ENCODE results near the gene CST11.
"Not testable (repeated sequence)": the region's sequence is repeated elsewhere in the genome, so short reads cannot be mapped to it uniquely, and the experiment has no call there.

CST11 gene, protein sequence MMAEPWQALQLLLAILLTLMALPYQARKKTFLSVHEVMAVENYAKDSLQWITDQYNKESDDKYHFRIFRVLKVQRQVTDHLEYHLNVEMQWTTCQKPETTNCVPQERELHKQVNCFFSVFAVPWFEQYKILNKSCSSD

GRCh38 chr20:23452776-23453175 is at the start of gene CST11:
CST11 (minus strand) TSS chr20:23452876; CDS start chr20:23452811, 65 bp downstream.
- DNase-seq: no peak

DNA sequence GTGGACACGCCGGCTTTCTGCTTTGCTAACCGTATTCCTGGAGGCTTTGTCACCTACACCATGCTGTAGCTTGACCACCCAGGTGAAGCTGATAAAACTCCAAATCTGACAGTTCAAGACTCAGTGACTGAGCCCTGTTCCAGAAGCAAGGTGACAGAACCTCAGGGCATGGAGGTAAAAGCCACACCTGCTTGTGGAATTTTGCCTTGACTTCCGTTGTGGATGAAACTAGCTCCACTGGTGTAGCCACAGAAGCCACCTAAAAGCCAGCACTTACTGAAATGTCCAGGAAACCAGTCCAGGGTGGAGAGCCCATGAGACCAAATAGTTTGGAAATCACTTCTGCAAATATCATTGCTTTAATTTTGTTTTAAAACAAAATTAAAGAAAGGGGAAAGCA is 49.2 kb upstream of the CST11 start:
- no peak for DNase-seq

- DNase-seq: no peak
Measured at GRCh38 chr20:23497536-23497935, 44.9 kb upstream of the CST11 start.

- no peak for DNase-seq
Measured at GRCh38 chr20:23493172-23493772, 40.6 kb upstream of the CST11 start.

DNA sequence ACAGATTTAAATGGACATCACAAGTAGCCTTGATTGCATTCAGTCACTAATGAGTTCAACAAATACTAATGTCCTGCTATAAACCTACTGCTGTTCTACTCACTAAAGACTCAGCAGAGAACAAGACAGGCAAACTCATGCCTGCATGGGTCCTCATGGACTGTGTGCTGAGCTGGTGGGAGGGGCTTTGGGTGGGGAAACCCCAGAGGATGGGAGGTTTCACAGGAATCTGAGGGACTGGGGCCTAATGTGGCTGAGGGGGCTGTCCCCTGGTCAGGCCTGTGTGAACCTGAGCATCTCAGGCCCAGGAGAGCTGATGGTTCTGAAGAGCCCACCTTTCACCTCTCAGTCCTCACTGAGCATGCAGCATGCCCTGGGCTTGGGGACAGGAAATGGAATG is 39.6 kb upstream of the CST11 start:
- no peak for DNase-seq

- DNase-seq: no peak
Measured at GRCh38 chr20:23490817-23491216, 38.1 kb upstream of the CST11 start, which contains the start of gene CST8. CST8 (plus strand) TSS chr20:23491117; CDS start chr20:23491668, 551 bp downstream.

DNA sequence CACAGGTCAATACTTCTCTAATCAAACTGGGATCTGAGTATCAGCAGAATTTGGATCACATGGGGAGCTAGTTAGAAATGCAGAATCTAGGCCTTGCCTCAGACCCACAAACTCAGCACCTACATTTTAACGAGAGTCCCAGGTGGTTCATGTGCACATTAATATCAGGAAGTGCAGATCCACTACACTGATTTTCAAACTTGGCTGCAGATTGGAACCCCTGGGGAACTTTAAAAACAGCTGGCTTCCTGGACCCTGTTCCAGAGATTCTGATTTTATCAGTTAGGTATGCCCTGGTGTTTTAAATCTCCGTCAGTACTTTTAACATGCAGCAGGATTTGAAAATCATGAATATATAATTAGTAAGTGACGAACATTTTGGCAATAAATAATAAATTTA is 36.3 kb upstream of the CST11 start:
- no peak for DNase-seq

DNA sequence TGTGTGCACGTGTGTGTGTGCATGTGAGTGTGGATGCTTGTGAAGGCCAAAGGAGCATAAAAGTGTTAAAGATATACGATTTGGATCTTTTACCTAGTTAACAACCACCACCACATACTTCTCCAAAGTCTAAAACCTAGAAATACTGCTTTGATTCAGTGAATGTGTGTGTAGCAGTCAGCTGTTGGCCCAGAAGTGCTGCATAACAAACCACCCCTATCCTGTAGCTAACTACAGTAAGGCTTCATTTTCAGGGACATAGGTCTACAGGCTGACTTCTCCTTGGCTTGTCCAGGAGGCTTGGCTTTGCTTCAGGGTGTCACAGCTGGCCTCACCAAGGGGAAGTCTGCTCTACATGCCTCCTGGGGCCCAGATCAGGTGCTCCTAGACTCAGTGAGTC is 35.8 kb upstream of the CST11 start:
- no peak for DNase-seq

- no peak for DNase-seq
Measured at GRCh38 chr20:23484081-23484480, 31.4 kb upstream of the CST11 start.

DNA sequence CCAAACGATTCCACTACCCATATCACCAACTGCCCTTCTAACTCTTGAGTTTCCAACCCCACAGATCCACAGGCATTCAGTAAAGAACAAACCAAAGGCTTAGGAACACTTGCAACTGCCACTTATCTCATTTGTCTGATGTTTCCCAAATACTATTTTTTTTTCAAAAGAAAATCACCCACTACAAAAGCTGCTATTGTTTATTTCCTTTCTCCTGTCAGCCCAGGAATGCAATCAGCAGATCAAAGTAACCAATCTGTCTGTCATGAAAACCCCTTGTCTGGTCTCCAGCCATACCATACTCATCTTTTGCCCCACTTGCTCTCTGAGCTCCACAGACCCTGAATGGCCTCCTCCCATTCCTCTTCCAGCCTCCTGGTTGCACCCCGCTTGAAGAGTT is 29.5 kb upstream of the CST11 start:
- DNase-seq: no peak

DNA sequence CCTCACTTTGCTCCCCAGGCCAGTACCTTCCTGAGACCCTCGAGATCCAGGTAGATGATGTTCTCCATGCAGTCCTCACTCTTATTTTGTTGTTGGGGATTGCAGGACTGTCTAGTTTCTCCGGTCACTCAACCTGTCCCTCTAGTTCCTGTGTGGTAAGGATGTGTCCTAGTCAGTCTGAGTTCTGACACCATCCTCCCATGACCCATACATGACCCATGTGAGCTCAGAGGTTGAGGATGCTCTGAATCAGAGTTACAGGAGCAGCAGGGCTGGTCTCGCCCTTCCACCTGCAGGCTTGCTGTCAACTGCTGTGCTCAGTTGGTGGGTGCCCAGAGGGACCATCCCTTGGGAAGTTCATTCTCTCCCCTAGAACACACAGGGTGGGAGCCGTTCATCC is 26.4 kb upstream of the CST11 start:
- DNase-seq: no peak

DNA sequence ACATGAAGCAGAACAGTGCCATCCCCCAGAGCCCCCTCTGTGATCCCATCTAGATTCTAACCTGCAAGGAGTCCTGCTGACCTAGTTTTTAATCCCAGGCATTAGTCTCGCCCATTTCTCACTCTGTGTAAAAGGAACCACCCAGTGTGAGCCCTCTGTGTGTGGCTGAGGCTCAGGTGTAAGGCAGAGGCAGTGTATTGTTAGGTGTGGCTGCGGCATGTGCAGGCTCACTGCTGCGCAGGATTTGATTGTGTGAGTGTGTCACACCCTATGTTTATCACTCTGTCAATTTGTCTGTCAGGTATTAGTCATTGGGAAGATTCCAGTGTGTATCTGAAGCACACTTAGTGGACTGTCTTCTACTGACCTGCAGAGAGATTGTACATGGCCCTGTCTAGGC is 24.5 kb upstream of the CST11 start:
- DNase-seq: no peak

GRCh38 chr20:23476015-23476754 is 23.5 kb upstream of the CST11 start:
- DNase-seq: no peak

- DNase-seq: no peak
Measured at GRCh38 chr20:23475395-23475794, 22.7 kb upstream of the CST11 start.

- not testable (repeated sequence) for DNase-seq
Measured at GRCh38 chr20:23473293-23473692, 20.6 kb upstream of the CST11 start.

DNA sequence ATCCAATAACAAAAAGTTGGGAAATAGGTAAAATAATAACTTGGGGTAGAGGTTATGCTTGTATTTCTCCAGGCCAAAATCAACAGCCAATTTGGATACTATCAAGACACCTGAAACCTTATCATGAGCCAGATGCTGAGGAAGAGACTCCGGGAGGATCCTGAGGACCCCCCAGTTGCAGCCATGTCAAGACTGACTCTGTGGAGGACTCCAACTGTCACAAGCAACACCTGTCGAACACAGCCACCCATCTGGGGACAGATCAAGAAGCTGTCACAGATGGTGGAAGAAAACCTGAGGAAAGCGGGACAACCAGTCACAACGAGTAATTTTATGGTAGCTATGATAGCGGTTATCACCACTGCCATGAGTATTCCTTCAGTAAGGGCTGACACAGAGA is 19.6 kb upstream of the CST11 start:
- not testable (repeated sequence) for DNase-seq

- DNase-seq: not testable (repeated sequence)
Measured at GRCh38 chr20:23466961-23467360, 14.3 kb upstream of the CST11 start.

GRCh38 chr20:23461180-23461579 is 8.5 kb upstream of the CST11 start:
- DNase-seq: no peak

GRCh38 chr20:23459461-23460150 is 6.9 kb upstream of the CST11 start:
- DNase-seq: no peak

GRCh38 chr20:23456873-23457272 is 4.2 kb upstream of the CST11 start:
- DNase-seq: no peak

GRCh38 chr20:23456409-23456808 is 3.7 kb upstream of the CST11 start:
- no peak for DNase-seq

DNA sequence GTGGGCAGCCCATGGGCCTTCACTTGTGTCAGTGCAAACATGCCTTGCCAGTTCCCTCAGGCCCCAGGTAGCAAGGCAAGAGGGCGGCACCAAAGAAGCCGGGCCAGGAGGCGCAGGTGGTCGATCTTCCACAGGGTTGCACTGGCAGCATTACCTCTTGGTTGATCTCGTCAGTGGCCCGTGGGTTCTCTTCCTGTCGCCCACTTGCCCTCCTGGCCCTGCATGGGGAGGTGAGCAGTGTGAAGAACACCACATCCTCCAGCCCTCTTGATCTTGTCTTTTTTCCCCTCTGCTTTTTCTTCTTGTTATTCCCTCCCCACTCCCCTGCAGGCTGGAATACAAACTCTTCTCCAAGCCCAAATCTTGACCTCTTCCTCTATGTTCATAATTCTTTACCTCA is 3.0 kb upstream of the CST11 start:
- DNase-seq: no peak

DNA sequence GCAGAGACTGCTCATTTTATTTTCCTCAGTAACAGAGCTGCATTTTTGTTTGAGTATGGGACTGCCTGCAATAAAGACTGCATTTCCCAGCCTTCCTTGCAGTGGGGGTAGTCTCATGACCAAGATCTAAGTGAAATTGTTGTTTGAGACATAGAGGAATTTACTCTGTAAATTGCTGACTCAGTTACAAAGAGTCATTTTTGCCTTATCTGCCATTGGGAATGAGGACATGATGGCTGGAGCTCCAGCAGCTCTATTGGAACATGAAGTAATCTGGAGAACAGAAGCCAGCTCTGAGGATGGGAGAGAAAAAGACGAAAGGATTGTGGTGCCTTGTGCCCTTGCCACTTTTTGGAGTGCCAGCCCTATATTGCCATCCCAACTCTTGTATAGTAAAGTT is 2.1 kb upstream of the CST11 start:
- no peak for DNase-seq

Measured in NCI-H1092 (cell line).